ENCODE data around the gene SLC24A3. TPM values are rescaled to one million over a fixed set of nuclear protein-coding genes. Genes with fewer than 3 reads are reported as not detected.

SLC24A3 gene
- total RNA-seq, 1 experiment from 2014 or later = 0.06 TPM

GRCh38 chr20:19382386-19383340 lies 170.2 kb downstream of the SLC24A3 start:
- no peak for DNase-seq (ENCODE audit: low read depth)

GRCh38 chr20:19384940-19385339 lies 172.5 kb downstream of the SLC24A3 start:
- no peak for DNase-seq (ENCODE audit: low read depth)

GRCh38 chr20:19387251-19387650 lies 174.8 kb downstream of the SLC24A3 start:
- DNase-seq (ENCODE audit: low read depth) = no peak

GRCh38 chr20:19392344-19393130 lies 180.1 kb downstream of the SLC24A3 start:
- no peak for DNase-seq (ENCODE audit: low read depth)

GRCh38 chr20:19396460-19397081 lies 184.1 kb downstream of the SLC24A3 start:
- no peak for DNase-seq (ENCODE audit: low read depth)

GRCh38 chr20:19397226-19397625 lies 184.8 kb downstream of the SLC24A3 start:
- no peak for DNase-seq (ENCODE audit: low read depth)

GRCh38 chr20:19397666-19398065 lies 185.2 kb downstream of the SLC24A3 start:
- DNase-seq (ENCODE audit: low read depth) = no peak

GRCh38 chr20:19401096-19401495 lies 188.7 kb downstream of the SLC24A3 start:
- no peak for DNase-seq (ENCODE audit: low read depth)

GRCh38 chr20:19403549-19403948 lies 191.1 kb downstream of the SLC24A3 start:
- DNase-seq (ENCODE audit: low read depth) = no peak

GRCh38 chr20:19404826-19405225 lies 192.4 kb downstream of the SLC24A3 start:
- DNase-seq (ENCODE audit: low read depth) = no peak

GRCh38 chr20:19405958-19406357 lies 193.5 kb downstream of the SLC24A3 start:
- DNase-seq (ENCODE audit: low read depth) = no peak

GRCh38 chr20:19406381-19406780 lies 193.9 kb downstream of the SLC24A3 start:
- DNase-seq (ENCODE audit: low read depth) = no peak

GRCh38 chr20:19407196-19407595 lies 194.8 kb downstream of the SLC24A3 start:
- DNase-seq (ENCODE audit: low read depth) = no peak

GRCh38 chr20:19407736-19408135 lies 195.3 kb downstream of the SLC24A3 start:
- no peak for DNase-seq (ENCODE audit: low read depth)

GRCh38 chr20:19408971-19409370 lies 196.5 kb downstream of the SLC24A3 start:
- DNase-seq (ENCODE audit: low read depth) = no peak

- no peak for DNase-seq (ENCODE audit: low read depth)
These were observed 199.4 kb downstream of the SLC24A3 start for GRCh38 chr20:19411811-19412210.

GRCh38 chr20:19412254-19412653 lies 199.8 kb downstream of the SLC24A3 start:
- no peak for DNase-seq (ENCODE audit: low read depth)

GRCh38 chr20:19414600-19414999 lies 202.2 kb downstream of the SLC24A3 start:
- no peak for DNase-seq (ENCODE audit: low read depth)

GRCh38 chr20:19415786-19416185 lies 203.3 kb downstream of the SLC24A3 start:
- no peak for DNase-seq (ENCODE audit: low read depth)

GRCh38 chr20:19416627-19417026 lies 204.2 kb downstream of the SLC24A3 start:
- no peak for DNase-seq (ENCODE audit: low read depth)

GRCh38 chr20:19419396-19419795 lies 207.0 kb downstream of the SLC24A3 start:
- no peak for DNase-seq (ENCODE audit: low read depth)
